HG03066 (cell line): ENCODE data around the gene CALD1.

ENCODE experiments used
- ATAC-seq: cut with Tn5 transposase; IDR thresholded peaks from one replicate; pipeline ENCODE4 v1.9.1; 2021; ENCODE audit warnings: low read depth; ENCODE audit not compliant: unreplicated experiment

CALD1 gene

GRCh38 chr7:134784251-134785049 lies 5.0 kb downstream of the CALD1 start:
- no peak for ATAC-seq

- ATAC-seq: no peak
These were observed 6.4 kb downstream of the CALD1 start for GRCh38 chr7:134785842-134786241.

- no peak for ATAC-seq
These were observed 7.6 kb downstream of the CALD1 start for GRCh38 chr7:134787064-134787463.

GRCh38 chr7:134787720-134788119 lies 8.3 kb downstream of the CALD1 start:
- no peak for ATAC-seq

GRCh38 chr7:134788191-134788590 lies 8.8 kb downstream of the CALD1 start:
- ATAC-seq: no peak

- ATAC-seq: no peak
These were observed 10.7 kb downstream of the CALD1 start for GRCh38 chr7:134789967-134790685.

- no peak for ATAC-seq
These were observed 13.5 kb downstream of the CALD1 start for GRCh38 chr7:134792968-134793367.

- no peak for ATAC-seq
These were observed 15.8 kb downstream of the CALD1 start for GRCh38 chr7:134795231-134795630.

GRCh38 chr7:134798155-134798554 lies 18.7 kb downstream of the CALD1 start:
- no peak for ATAC-seq

- no peak for ATAC-seq
These were observed 19.9 kb downstream of the CALD1 start for GRCh38 chr7:134799377-134799776.

- ATAC-seq: no peak
These were observed 23.3 kb downstream of the CALD1 start for GRCh38 chr7:134802762-134803161.

- no peak for ATAC-seq
These were observed 24.9 kb downstream of the CALD1 start for GRCh38 chr7:134804351-134804750.

GRCh38 chr7:134804854-134805253 lies 25.4 kb downstream of the CALD1 start:
- ATAC-seq: no peak

- no peak for ATAC-seq
These were observed 26.8 kb downstream of the CALD1 start for GRCh38 chr7:134806197-134806596.

GRCh38 chr7:134809616-134810015 lies 30.2 kb downstream of the CALD1 start:
- ATAC-seq: no peak

- ATAC-seq: no peak
These were observed 32.3 kb downstream of the CALD1 start for GRCh38 chr7:134811765-134812164.

- no peak for ATAC-seq
These were observed 34.4 kb downstream of the CALD1 start for GRCh38 chr7:134813663-134814396.

- ATAC-seq: no peak
These were observed 35.4 kb downstream of the CALD1 start for GRCh38 chr7:134814730-134815364.

GRCh38 chr7:134818613-134819345 lies 39.3 kb downstream of the CALD1 start:
- no peak for ATAC-seq

GRCh38 chr7:134819401-134819800 lies 40.0 kb downstream of the CALD1 start:
- no peak for ATAC-seq
